H1 (cell line): Measurements from ENCODE around the gene PRSS23. TPM values are rescaled to one million over a fixed set of nuclear protein-coding genes. Genes with fewer than 3 reads are reported as not detected.
A peak's percentile ranks its signal among the peaks of the same experiment; 100 is the strongest.

Experiments
- CTCF ChIA-PET: fragments of 300-600 bp; sonication (Branson Sonifier 250); formaldehyde crosslinking; loops from one replicate; lab custom pipeline; 2021; ENCODE audit not compliant: partially characterized antibody; lab: Charles Lee
- POLR2A ChIA-PET: fragments of 300-600 bp; sonication (Branson Sonifier 250); formaldehyde crosslinking; loops from one replicate; lab custom pipeline; 2021; ENCODE audit warnings: inconsistent platforms; ENCODE audit not compliant: partially characterized antibody; lab: Charles Lee
- DNase-seq, 2 experiments: peaks; one replicate each; pipeline versions ENCODE4 v3.0.0 to v3.0.0-alpha.2; 2010 to 2022; ENCODE audit warnings: low spot score in 2 of 2, low read depth in 1 of 2, mixed read lengths in 1 of 2
- FAIRE-seq: peaks from 2 replicates; lab custom pipeline; 2011; peaks lifted over from hg19 to GRCh38; lab: Jason Lieb, UNC
- H2AFZ ChIP-seq: 2 replicates; pipeline ENCODE4 v1.8.1; 2012; ENCODE audit warnings: low read length, inconsistent platforms
- H2AK5ac ChIP-seq: 2 replicates; pipeline ENCODE4 v1.6.1; 2013; ENCODE audit warnings: low read depth, low read length
- H2BK120ac ChIP-seq: replicated peaks from 2 replicates; pipeline ENCODE3; 2013; ENCODE audit warnings: low read depth, low read length, inconsistent platforms
- H2BK12ac ChIP-seq: 2 replicates; pipeline ENCODE4 v1.6.1; 2013; ENCODE audit warnings: low read depth, low read length
- H2BK15ac ChIP-seq: 2 replicates; pipeline ENCODE4 v1.6.1; 2013; ENCODE audit warnings: low read length
- H2BK20ac ChIP-seq: 2 replicates; pipeline ENCODE4 v1.6.1; 2013; ENCODE audit warnings: low read length
- H2BK5ac ChIP-seq: 2 replicates; pipeline ENCODE4 v1.6.1; 2013; ENCODE audit warnings: low read depth, low read length
- H3K14ac ChIP-seq: 2 replicates; pipeline ENCODE4 v1.6.1; 2013; ENCODE audit warnings: inconsistent platforms; ENCODE audit not compliant: insufficient read length
- H3K18ac ChIP-seq: 2 replicates; pipeline ENCODE4 v1.6.1; 2013; ENCODE audit warnings: low read length; ENCODE audit errors: extremely low read depth
- H3K23ac ChIP-seq: 2 replicates; pipeline ENCODE4 v1.6.1; 2013; ENCODE audit warnings: inconsistent platforms; ENCODE audit not compliant: insufficient read length
- H3K23me2 ChIP-seq: 2 replicates; pipeline ENCODE4 v1.6.1; 2013; ENCODE audit warnings: low read depth, low read length
- H3K27ac ChIP-seq: 2 replicates; pipeline ENCODE4 v1.6.1; 2011; ENCODE audit warnings: low read depth, low read length, inconsistent platforms
- H3K27me3 ChIP-seq, 4 experiments: replicated peaks in 1 of 4; 1 replicate in 1 of 4; 2 replicates in 3 of 4; pipeline versions ENCODE4 v1.6.1 to v1.8.1; 2011 to 2013; ENCODE audit warnings: low read length in 3 of 4, mild to moderate bottlenecking in 3 of 4, inconsistent platforms in 2 of 4, mixed read lengths in 2 of 4, moderate library complexity in 1 of 4; ENCODE audit not compliant: control insufficient read depth in 3 of 4, insufficient read depth in 3 of 4; ENCODE audit errors: extremely low read depth in 1 of 4
- H3K36me3 ChIP-seq, 4 experiments: 2 replicates each; pipeline versions ENCODE4 v1.6.1 to v1.8.1; 2011 to 2013; ENCODE audit warnings: mild to moderate bottlenecking in 4 of 4, low read length in 3 of 4, moderate library complexity in 2 of 4, control low read depth in 1 of 4, inconsistent platforms in 1 of 4; ENCODE audit not compliant: insufficient read depth in 4 of 4, control insufficient read depth in 2 of 4
- H3K4ac ChIP-seq: replicated peaks from 2 replicates; pipeline ENCODE3; 2013; ENCODE audit warnings: low read length, low read depth, mixed read lengths, inconsistent platforms; ENCODE audit not compliant: insufficient read length
- H3K4me1 ChIP-seq, 4 experiments: replicated peaks in 1 of 4; 1 replicate in 1 of 4; 2 replicates in 3 of 4; pipeline versions ENCODE4 v1.6.1 to v1.8.1; 2011 to 2013; ENCODE audit warnings: low read length in 3 of 4, inconsistent platforms in 2 of 4, mixed read lengths in 1 of 4; ENCODE audit not compliant: insufficient read depth in 4 of 4, control insufficient read depth in 3 of 4
- H3K4me2 ChIP-seq, 2 experiments: 2 replicates each; pipeline versions ENCODE4 v1.6.1 to v1.8.1; 2011 to 2013; ENCODE audit warnings: low read depth in 2 of 2, low read length in 2 of 2, control low read depth in 1 of 2, inconsistent platforms in 1 of 2, mild to moderate bottlenecking in 1 of 2; ENCODE audit not compliant: insufficient read depth in 1 of 2
- H3K4me3 ChIP-seq, 4 experiments: fragments of 200-600, 300-600 bp in 1 of 4; sonication (generic), shearing (Covaris generic), sonication (Bioruptor Twin) in 1 of 4; 2 replicates each; pipeline versions ENCODE4 v1.5.1 to v1.8.1; 2011 to 2016; ENCODE audit warnings: low read length in 4 of 4, low read depth in 3 of 4, control low read depth in 2 of 4, inconsistent platforms in 2 of 4, mild to moderate bottlenecking in 2 of 4, mixed read lengths in 1 of 4, moderate library complexity in 1 of 4; ENCODE audit not compliant: insufficient read depth in 2 of 4; ENCODE audit errors: extremely low read depth in 1 of 4
- H3K56ac ChIP-seq: replicated peaks from 2 replicates; pipeline ENCODE3; 2013; ENCODE audit warnings: low read depth, mild to moderate bottlenecking, mixed read lengths, low read length, inconsistent platforms; ENCODE audit not compliant: insufficient read length
- H3K79me1 ChIP-seq: 2 replicates; pipeline ENCODE4 v1.6.1; 2013; ENCODE audit warnings: low read depth, low read length, control low read depth
- H3K79me2 ChIP-seq, 2 experiments: 2 replicates each; pipeline versions ENCODE4 v1.6.1 to v1.8.1; 2012 to 2013; ENCODE audit warnings: low read length in 2 of 2, mild to moderate bottlenecking in 2 of 2, inconsistent platforms in 1 of 2; ENCODE audit not compliant: insufficient read depth in 2 of 2, control insufficient read depth in 1 of 2
- H3K9ac ChIP-seq, 4 experiments: replicated peaks in 1 of 4; 1 replicate in 1 of 4; 2 replicates in 3 of 4; pipeline versions ENCODE4 v1.6.1 to v1.8.1; 2011 to 2013; ENCODE audit warnings: low read depth in 3 of 4, low read length in 3 of 4, control low read depth in 2 of 4, mild to moderate bottlenecking in 2 of 4, moderate library complexity in 2 of 4, inconsistent platforms in 1 of 4; ENCODE audit errors: extremely low read depth in 1 of 4
- H3K9me3 ChIP-seq, 2 experiments: 2 replicates each; pipeline versions ENCODE4 v1.6.1 to v1.8.1; 2012 to 2013; ENCODE audit warnings: mild to moderate bottlenecking in 2 of 2, moderate library complexity in 2 of 2, control low read depth in 1 of 2, inconsistent platforms in 1 of 2, low read depth in 1 of 2, low read length in 1 of 2, mixed read lengths in 1 of 2; ENCODE audit not compliant: insufficient read depth in 2 of 2
- H4K20me1 ChIP-seq, 2 experiments: replicated peaks in 1 of 2; 2 replicates each; pipeline versions ENCODE3 to v1.8.1; 2011 to 2013; ENCODE audit warnings: inconsistent platforms in 2 of 2, low read length in 2 of 2, mild to moderate bottlenecking in 1 of 2; ENCODE audit not compliant: insufficient read depth in 2 of 2, control insufficient read depth in 1 of 2
- H4K5ac ChIP-seq: 2 replicates; pipeline ENCODE4 v1.6.1; 2013; ENCODE audit warnings: low read length, low read depth, mixed read lengths, inconsistent platforms; ENCODE audit not compliant: insufficient read length
- H4K8ac ChIP-seq: 2 replicates; pipeline ENCODE4 v1.8.0; 2013; ENCODE audit warnings: mild to moderate bottlenecking, moderate library complexity, low read length, inconsistent platforms; ENCODE audit not compliant: insufficient read depth; ENCODE audit errors: extremely low read depth
- H4K91ac ChIP-seq: replicated peaks from 2 replicates; pipeline ENCODE3; 2013; ENCODE audit warnings: low read length, mixed read lengths, inconsistent platforms; ENCODE audit not compliant: insufficient read length
- HDAC6 ChIP-seq: IDR thresholded peaks from one replicate; pipeline ENCODE4 v1.7.1; 2012; ENCODE audit warnings: low read depth, mild to moderate bottlenecking, inconsistent platforms, low read length, moderate library complexity
- KDM1A ChIP-seq: fragments of 200-600, 300-600 bp; sonication (generic); IDR thresholded peaks from 2 replicates; pipeline ENCODE4 v1.7.1; 2016; ENCODE audit warnings: mild to moderate bottlenecking, low read length, borderline replicate concordance
- KDM4A ChIP-seq: IDR thresholded peaks from one replicate; pipeline ENCODE4 v1.7.1; 2012; ENCODE audit warnings: low read depth, mild to moderate bottlenecking, moderate library complexity, low read length, inconsistent platforms; ENCODE audit not compliant: severe bottlenecking
- PHF8 ChIP-seq: fragments of 200-600 bp; sonication (generic); conservative IDR thresholded peaks from 2 replicates; pipeline ENCODE4 v1.7.1; 2012; ENCODE audit warnings: low read depth, mild to moderate bottlenecking, inconsistent platforms, low read length, moderate library complexity
- POLR2A ChIP-seq, 2 experiments: IDR thresholded peaks; 1 replicate in 1 of 2; 2 replicates in 1 of 2; pipeline ENCODE4 v1.6.1; 2011; ENCODE audit warnings: low read depth in 2 of 2, low read length in 2 of 2, mild to moderate bottlenecking in 2 of 2; ENCODE audit errors: control extremely low read depth in 1 of 2
- RAD21 ChIP-seq, 2 experiments: IDR thresholded peaks in 1 of 2; conservative IDR thresholded peaks in 1 of 2; 2 replicates each; pipeline ENCODE4 v1.6.1; 2011; ENCODE audit warnings: low read depth in 2 of 2, low read length in 2 of 2, improper control_type of control experiment in 1 of 2, inconsistent platforms in 1 of 2, mild to moderate bottlenecking in 1 of 2, moderate library complexity in 1 of 2
- SAP30 ChIP-seq: fragments of 300-600 bp; sonication (generic); IDR thresholded peaks from 2 replicates; pipeline ENCODE4 v1.7.1; 2012; ENCODE audit warnings: low read length, moderate library complexity, mild to moderate bottlenecking, inconsistent platforms; ENCODE audit not compliant: insufficient read depth, insufficient replicate concordance
- SP4 ChIP-seq: IDR thresholded peaks from 2 replicates; pipeline ENCODE4 v1.6.1; 2012; ENCODE audit warnings: low read length, inconsistent platforms
- SRF ChIP-seq: IDR thresholded peaks from 2 replicates; pipeline ENCODE4 v1.6.1; 2011; ENCODE audit warnings: mild to moderate bottlenecking, low read depth, low read length, moderate library complexity
- SUZ12 ChIP-seq: fragments of 200-600 bp; sonication (generic); IDR thresholded peaks from 2 replicates; pipeline ENCODE4 v1.6.1; 2012; ENCODE audit warnings: mild to moderate bottlenecking, inconsistent platforms, low read length, moderate library complexity, mixed read lengths
- USF2 ChIP-seq: IDR thresholded peaks from 2 replicates; pipeline ENCODE4 v1.6.1; 2011; ENCODE audit warnings: low read length, improper control_type of control experiment
- YY1 ChIP-seq: IDR thresholded peaks from 2 replicates; pipeline ENCODE4 v1.6.1; 2011; ENCODE audit warnings: low read depth, mild to moderate bottlenecking, low read length
- WGBS, 2 experiments: shearing (Covaris generic) in 1 of 2; methylation state at CpG; one replicate each; pipeline versions ENCODE4 v1.1.6 to v1.1.7; 2013 to 2015; ENCODE audit warnings: low lambda C conversion rate in 2 of 2, mixed read lengths in 2 of 2, inconsistent platforms in 1 of 2, low coverage in 1 of 2, missing lambda C conversion rate in 1 of 2; ENCODE audit not compliant: insufficient replicate concordance in 2 of 2, insufficient coverage in 1 of 2, insufficient read length in 1 of 2; ENCODE audit errors: extremely low coverage in 1 of 2, missing lambda C conversion rate in 1 of 2; 5-methylcytosine and 5-hydroxymethylcytosine counted together
- polyA plus RNA-seq, 7 experiments: library from polyadenylated mRNA; depleted of rRNA in 3 of 7; stranded (reverse) in 5 of 7; unstranded in 2 of 7; fragments of >200 nt in 5 of 7; fragments of 200-250 nt in 2 of 7; gene quantifications; 1 replicate in 5 of 7; 2 replicates in 1 of 7; 4 replicates in 1 of 7; pipeline versions ENCODE4 v1.2.1 to v1.2.3, GENCODE V29; 2011 to 2013; ENCODE audit warnings: missing spikeins in 2 of 7, mixed read lengths in 2 of 7
- total RNA-seq: library from RNA; stranded (reverse); fragmentation: NEBNext Ultra II Directional; extraction: Animal tissue kit (Norgen Biotek cat#: 25700); gene quantifications from 2 replicates; pipeline ENCODE4 v1.2.1, GENCODE V29; 2021

The PRSS23 gene
- total and polyA plus RNA-seq, 2 of the 8 experiments (the other 6 are each of a cell fraction or from before 2014, with no cell fraction given): 4.4 to 5.6 TPM

GRCh38 chr11:86765878-86766277 lies 34.5 kb upstream of the PRSS23 start:
- H3K9me3 ChIP-seq: peaks cover 0 to 5% of the 10 kb centered on the region in 2 experiments; a peak in 1 of 4 replicates
- POLR2A ChIA-PET: no interaction called here

More at GRCh38 chr11:86765878-86766277, 34.5 kb upstream of the PRSS23 start:
- H3K4me2 ChIP-seq: no peak overlapping the region
- no peaks in the 10 kb centered on the region for H3K79me1 ChIP-seq
- no peaks in the 10 kb centered on the region for H4K20me1 ChIP-seq
- H3K14ac ChIP-seq: no peak overlapping the region
- WGBS, 2 experiments: 60% methylated on average over 2 of the region's 2 CpGs; no CpG with 5 or more reads in 1 of the 2 experiments
- CTCF ChIA-PET: no interaction called here
- no peak overlapping the region for H3K9ac ChIP-seq
- H2BK12ac ChIP-seq: no peak overlapping the region
- FAIRE-seq (no peak), DNase-seq (no peak)
- H3K4me3 ChIP-seq: no peak overlapping the region
- H2BK120ac ChIP-seq: no peak overlapping the region
- H3K56ac ChIP-seq: no peak overlapping the region
- TF ChIP-seq YY1: no peak
- TF ChIP-seq USF2: no peak
- no peak for TF ChIP-seq KDM4A
- no peak for TF ChIP-seq SRF
- no peak for TF ChIP-seq SP4
- no peak for TF ChIP-seq SUZ12
- no peak for TF ChIP-seq SAP30
- TF ChIP-seq RAD21 (IDR thresholded peaks at IDR 0.05 in 1 of 2, conservative IDR thresholded peaks at IDR 0.05 in 1 of 2; ENCODE audit: low read depth in 2 of 2, low read length in 2 of 2): no peak
- no peak for TF ChIP-seq POLR2A (IDR thresholded peaks at IDR 0.05; ENCODE audit: control extremely low read depth in 1 of 2, low read depth in 2 of 2, low read length in 2 of 2)
- no peak for TF ChIP-seq PHF8
- TF ChIP-seq KDM1A: no peak
- no peak for TF ChIP-seq HDAC6
- no peak overlapping the region for H3K4ac ChIP-seq
- H4K91ac ChIP-seq: no peak overlapping the region
- no peaks in the 10 kb centered on the region for H3K36me3 ChIP-seq
- H2BK15ac ChIP-seq: no peak overlapping the region
- no peak overlapping the region for H2AK5ac ChIP-seq
- H2BK5ac ChIP-seq: no peak overlapping the region
- H3K4me1 ChIP-seq: no peaks in the 10 kb centered on the region
- no peak overlapping the region for H2BK20ac ChIP-seq
- H3K23me2 ChIP-seq: no peaks in the 10 kb centered on the region
- no peak overlapping the region for H4K5ac ChIP-seq
- H3K23ac ChIP-seq: no peak overlapping the region
- H3K18ac ChIP-seq: no peak overlapping the region
- no peak overlapping the region for H4K8ac ChIP-seq
- 0 out of 2 replicates have a peak overlapping the region, but pooled peaks have one; percentile 30 for H2AFZ ChIP-seq
- H3K27ac ChIP-seq: no peak overlapping the region
- H3K79me2 ChIP-seq: no peaks in the 10 kb centered on the region
- H3K27me3 ChIP-seq: no peaks in the 10 kb centered on the region
